Femur (tissue), 1 donor: Measurements from ENCODE around the gene ESD.
"Not testable (repeated sequence)": the region's sequence is repeated elsewhere in the genome, so short reads cannot be mapped to it uniquely, and the experiment has no call there.

ENCODE experiments used
- DNase-seq: peaks from one replicate; pipeline ENCODE4 v3.0.0-alpha.2; 2017

ESD gene, protein sequence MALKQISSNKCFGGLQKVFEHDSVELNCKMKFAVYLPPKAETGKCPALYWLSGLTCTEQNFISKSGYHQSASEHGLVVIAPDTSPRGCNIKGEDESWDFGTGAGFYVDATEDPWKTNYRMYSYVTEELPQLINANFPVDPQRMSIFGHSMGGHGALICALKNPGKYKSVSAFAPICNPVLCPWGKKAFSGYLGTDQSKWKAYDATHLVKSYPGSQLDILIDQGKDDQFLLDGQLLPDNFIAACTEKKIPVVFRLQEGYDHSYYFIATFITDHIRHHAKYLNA

DNA sequence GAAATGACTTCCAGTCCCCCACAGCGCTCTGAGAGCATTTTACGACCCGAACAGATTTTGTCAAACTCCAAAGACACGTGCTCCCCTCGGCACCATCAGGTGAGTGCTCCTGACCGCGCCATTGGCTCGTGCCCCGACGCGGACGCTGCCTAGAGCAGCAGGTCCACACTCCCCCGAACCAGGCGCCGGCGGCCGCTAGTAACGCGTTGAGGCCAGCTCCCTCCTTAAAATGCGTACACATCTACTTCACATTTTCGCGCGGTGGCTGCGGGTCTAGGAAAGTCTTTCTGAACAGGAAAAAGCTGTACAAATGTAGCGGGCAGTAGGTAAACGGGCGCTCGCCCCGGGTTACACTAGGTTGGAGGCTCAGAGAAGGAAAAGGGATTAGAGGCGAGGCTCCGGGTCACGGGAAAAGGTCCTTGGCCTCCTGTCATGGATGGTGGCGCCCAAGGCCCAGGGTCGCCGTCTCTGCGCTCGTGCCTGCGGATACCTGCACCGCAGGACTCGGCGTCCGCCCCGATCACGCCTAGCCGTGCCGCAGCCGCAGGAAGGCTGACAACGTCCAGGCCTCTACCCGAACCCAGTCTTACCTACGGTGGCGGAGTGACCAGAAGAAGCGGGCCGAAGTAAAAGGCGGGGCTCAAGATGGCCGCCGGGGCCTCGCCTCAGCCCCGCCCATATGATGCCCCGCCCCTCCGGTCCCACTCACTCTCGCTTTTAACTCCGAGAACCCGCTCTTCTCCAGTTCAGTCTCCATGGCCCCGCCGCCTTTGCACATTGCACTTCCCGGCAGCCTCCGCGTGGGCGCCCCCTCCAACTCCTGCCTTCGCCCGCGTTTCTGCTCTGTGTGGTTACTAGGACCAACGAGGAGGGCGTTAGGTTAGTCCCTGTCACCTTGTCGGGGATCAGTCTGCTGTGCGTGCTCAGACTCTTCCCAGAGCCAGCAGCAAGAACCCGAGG lies at the start of gene ESD:
Gene ESD, minus strand, starts transcription at position 647 of the 960 bp plus-strand sequence. CDS start 5,748 bp downstream, outside the sequence.
- peak; percentile 96 for DNase-seq

- DNase-seq, result no peak
Observed at GRCh38 chr13:46846726-46847125, 49.8 kb upstream of the ESD start.

- no peak for DNase-seq
Observed at GRCh38 chr13:46845146-46845545, 48.2 kb upstream of the ESD start.

DNA sequence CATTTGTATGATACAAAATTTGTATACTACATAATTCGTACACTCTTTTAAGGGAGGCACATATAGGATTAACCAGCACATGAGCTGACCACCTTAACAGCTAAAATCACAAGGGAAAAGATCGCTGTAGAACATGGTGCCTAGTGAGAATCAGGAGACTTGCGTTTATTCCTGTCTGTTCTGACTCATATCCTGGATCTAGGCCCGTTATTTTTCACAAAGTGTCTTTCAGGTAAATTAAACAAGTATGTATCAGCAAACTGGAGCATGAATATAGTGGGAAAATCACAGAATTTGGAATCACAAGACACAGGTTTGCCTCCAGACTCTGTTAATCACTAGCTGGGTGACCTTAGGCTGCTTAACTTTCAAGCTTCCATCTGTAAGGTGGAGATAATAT lies 47.5 kb upstream of the ESD start:
- DNase-seq, result no peak

- DNase-seq, result no peak
Observed at GRCh38 chr13:46839399-46839798, 42.4 kb upstream of the ESD start.

DNA sequence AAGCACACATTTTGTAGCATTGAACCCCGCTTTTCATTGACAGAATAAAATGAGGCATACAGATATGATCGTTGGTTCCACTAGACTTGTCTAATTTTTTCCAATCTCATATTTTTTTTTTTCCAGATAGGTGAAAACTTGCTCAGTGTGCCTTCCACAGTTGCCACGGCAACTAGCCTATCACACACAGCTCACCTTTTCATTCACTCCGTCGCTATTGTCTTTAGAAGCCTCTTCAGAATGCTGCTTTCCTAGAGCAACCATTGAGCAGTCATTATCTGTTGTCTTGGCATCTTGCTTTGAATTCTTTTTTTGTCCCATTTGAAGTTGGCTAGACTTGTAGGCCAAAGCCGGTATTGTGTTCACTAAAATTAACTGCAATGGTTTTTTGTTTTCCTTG lies 37.7 kb upstream of the ESD start:
- DNase-seq, result no peak

DNA sequence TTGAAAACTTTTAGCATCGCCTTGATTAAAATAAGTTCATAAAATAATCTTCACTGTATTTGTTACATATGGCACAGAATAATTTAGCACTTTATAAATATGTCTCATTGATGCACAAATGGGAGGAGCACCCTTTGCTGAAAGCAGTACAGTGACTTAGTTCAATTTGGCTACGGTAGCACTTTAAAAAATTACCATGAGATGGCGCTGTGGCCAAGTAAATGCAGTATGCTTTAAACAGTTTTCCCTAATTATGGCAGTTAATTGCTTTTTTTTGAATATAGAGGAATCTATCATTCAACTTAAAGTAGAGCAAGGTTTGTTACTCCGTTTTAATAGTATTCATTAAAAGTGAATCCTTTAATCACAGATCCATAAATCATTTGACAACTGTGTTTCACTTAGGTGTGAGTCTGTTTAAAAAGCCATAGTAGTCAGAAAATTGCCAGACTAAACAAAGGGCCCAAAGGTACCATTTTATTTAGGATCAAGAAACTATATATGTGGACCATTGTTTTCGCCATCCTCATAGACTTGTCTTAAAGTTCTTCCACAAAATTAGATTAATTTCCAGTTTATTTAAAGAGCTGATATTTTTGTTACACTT lies 34.7 kb upstream of the ESD start:
- no peak for DNase-seq

GRCh38 chr13:46830405-46831005 lies 33.5 kb upstream of the ESD start:
- no peak for DNase-seq

GRCh38 chr13:46822551-46822950 lies 25.6 kb upstream of the ESD start:
- no peak for DNase-seq

DNA sequence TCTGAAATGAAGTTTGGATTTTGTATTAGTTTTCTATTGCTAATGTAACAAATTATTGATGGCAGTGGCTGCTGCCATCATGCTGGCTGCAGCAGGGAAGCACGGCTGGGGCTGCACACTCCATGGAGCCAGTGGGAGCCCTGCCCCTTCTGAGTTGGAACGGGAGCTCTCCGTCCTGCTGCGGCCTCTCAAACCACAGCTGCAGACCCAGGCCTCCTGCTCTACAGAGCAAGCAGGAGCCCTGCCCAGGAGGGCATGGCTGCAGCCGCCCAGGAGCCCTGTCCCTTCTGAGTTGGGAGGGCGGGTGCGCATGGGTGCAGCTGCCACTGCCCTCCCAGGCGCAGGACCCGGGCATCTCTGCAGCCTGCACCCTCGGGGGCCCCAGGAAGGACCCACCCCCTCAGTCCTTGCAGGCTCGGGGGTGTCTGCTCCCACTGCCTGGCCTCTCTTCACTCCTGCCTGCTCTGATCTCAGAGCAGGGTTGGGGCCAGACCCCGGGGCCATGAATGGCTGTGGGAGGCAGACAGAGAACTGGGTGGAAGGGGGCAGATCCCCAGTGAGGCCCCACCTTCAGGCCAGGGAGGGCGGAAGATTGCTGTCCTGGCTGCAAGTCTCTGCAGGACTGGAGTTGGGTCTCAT lies 21.0 kb upstream of the ESD start:
- DNase-seq, result no peak

DNA sequence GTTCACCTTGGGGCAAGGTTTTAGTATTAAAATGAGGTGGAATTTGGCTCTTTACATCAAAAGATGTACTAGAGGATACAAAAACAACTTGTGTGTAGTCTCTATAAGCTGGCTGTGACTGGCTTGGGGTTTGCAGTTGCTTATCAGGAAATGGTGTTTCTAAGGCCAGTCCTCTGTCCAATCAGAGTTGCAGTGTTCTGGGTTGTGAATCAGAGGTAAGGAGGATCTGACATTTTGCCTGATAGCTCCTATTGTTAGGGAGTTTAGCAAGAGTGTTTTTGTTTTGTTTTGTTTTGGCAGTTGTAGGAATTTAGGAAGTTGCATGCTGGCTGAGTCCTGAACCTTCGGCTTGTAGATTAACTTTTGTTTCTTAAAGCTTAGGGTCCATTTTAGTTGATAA lies 20.1 kb upstream of the ESD start:
- DNase-seq, result no peak

- no peak for DNase-seq
Observed at GRCh38 chr13:46816371-46816770, 19.4 kb upstream of the ESD start.

GRCh38 chr13:46812301-46812797 lies 15.4 kb upstream of the ESD start:
- no peak for DNase-seq

DNA sequence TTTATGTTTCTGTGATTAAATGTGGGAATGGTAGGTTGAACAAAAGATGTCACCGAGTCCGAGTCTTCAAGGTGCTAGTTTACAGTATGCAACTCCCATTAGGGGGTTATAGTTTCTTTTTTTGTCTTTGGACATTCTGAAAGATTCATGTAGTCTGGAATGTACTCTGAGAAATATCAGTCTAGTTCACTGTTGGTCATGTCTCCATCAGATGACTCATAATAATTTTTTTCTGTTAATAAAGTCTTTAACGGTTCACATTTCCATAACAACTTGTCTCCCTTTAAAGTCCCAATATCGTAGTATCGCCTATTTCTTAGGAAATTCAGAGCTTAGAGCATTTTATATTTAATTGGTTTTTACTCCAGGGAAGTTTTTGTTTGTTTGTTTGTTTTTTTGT lies 13.5 kb upstream of the ESD start:
- DNase-seq, result no peak

- not testable (repeated sequence) for DNase-seq
Observed at GRCh38 chr13:46804921-46805320, 8.0 kb upstream of the ESD start.

DNA sequence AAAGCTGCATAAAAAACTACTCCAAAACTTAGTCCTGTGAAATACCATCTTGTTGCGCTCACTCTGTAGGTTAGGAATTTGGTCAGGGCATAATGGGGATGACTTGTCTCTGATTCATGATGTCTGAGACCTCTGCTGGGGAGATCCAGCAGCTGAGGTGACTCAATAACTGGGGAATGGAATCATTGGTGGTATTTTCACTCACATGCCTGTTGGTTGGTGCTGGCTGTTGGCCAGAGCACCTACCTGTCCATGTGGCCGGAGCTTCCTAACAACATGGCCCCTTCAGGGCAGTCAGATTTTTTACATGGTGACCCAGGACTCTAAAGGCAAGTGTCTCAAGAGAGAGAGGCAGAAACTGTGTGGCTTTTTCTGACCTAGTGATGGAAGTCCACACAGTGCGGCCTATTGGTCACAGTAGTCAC lies 7.4 kb upstream of the ESD start:
- no peak for DNase-seq

- no peak for DNase-seq
Observed at GRCh38 chr13:46803586-46803985, 6.6 kb upstream of the ESD start.

DNA sequence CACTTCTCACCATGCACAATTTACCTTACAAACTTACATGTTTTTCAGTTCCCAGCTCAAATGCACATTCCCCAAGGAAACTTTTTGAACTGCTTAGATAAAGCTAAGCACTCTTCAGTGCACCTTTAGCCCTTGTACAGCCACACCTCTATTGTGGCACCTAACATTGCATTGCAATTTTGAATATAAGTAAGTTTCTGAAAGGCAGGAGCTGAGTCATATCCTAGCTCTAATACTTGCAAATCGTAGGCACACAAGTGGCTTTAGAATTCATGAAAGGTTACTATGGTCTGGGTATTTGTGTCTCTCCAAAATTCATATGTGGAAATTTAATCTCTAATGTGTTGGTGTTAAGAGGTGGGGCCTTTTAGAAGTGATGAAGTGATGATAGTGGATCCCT lies 4.9 kb upstream of the ESD start:
- DNase-seq, result no peak

DNA sequence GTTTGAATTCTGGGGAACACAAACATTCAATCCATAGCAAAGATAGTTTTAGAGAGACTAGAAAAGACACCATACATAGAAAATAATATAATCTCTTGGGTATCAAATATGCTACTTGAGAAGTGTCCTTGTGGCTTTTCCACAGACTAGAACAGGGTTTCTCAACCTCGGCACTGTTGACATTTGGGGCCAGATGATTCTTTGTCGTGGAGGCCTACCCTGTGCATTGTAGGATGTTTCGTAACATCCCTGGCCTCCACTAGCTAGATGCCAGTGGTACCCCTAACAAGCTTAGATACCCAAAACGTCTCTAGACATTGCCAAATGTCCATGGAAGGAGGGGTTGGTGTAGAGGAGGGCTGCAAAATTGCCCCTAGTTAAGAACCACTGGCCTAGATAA lies 2.2 kb upstream of the ESD start:
- no peak for DNase-seq

DNA sequence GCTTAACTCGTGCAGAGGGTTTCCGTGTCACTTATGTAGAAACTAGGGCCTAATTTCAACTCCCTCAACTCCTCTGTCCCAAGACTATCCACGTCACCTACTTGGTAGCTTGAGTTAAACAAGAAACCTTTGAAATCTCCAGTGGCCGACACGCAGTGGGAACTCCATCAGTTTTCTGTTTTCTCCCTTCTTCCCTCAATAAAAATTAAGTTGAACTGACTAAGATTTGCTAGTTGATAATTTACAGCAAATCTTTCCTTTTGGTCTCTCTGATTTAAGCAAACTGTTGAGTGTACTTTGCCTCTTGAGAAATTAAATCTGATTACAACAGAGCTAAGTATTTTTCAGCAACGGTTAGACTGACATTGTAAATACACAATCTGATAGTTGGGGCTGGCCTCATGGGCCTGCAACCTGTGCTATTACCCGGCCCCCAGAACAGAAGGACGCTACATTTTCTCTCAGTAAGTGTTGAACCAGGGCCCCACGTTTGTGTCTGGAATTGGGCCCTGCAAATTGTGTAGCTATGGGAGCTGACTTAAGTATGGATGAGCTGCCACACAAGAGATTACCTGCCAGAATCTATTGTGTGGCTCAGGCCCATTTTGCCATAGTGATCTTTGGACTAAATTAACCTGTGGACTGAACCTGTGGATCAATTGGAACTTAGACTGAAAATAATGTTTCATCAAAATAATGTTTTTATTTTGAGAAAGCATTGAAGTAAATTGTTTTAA lies 708 bp upstream of the ESD start:
- DNase-seq, result no peak

GRCh38 chr13:46796129-46796514 lies 839 bp downstream of the ESD start:
- DNase-seq, result no peak

GRCh38 chr13:46795321-46795720 lies 1.6 kb downstream of the ESD start:
- no peak for DNase-seq
